ENCODE measurements around the gene ALDH1B1.

Gene ALDH1B1

DNA sequence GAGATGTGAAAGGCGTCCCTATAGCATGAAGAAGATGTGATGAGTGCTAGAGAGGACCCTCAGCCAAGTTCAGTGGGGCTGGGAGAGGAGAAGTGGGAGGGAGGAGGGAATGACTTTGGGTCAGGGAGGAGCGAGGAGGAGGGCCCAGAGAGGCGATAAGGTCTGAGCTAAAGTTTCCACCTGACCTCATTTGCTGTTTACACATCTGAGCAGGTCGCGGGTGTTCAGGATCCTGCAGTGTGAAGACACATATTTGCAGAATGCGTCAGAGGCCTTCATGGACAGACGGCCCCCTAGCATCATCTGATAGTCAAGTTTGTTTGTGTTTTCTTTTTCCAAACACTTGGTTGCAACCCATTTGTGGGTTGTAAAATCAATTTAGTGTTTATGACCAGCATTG is 50.7 kb downstream of the ALDH1B1 start:
- TF ChIP-seq POLR2A (IDR thresholded peaks at IDR 0.05; ENCODE audit: low read depth, low read length) = no peak
- TF ChIP-seq TAF1 (IDR thresholded peaks at IDR 0.05; ENCODE audit: low read depth, low read length) = no peak
- TF ChIP-seq PAX5 (IDR thresholded peaks at IDR 0.05; ENCODE audit: insufficient read depth, low read length, severe bottlenecking) = no peak
- TF ChIP-seq SPI1 (IDR thresholded peaks at IDR 0.05; ENCODE audit: low read depth, low read length) = no peak
- no peak for TF ChIP-seq POU2F2 (IDR thresholded peaks at IDR 0.05; ENCODE audit: low read depth, low read length)
- no peak for TF ChIP-seq POLR2AphosphoS5 (IDR thresholded peaks at IDR 0.05; ENCODE audit: low read depth, low read length)
- no peak for FAIRE-seq
- DNase-seq (ENCODE audit: insufficient read length, low spot score) = no peak

GRCh38 chr9:38443597-38443996 is 51.1 kb downstream of the ALDH1B1 start:
- DNase-seq (ENCODE audit: insufficient read length, low spot score) (no peak), FAIRE-seq (no peak)
- no peak for TF ChIP-seq POLR2A (IDR thresholded peaks at IDR 0.05; ENCODE audit: low read depth, low read length)
- no peak for TF ChIP-seq PAX5 (IDR thresholded peaks at IDR 0.05; ENCODE audit: insufficient read depth, low read length, severe bottlenecking)
- TF ChIP-seq POLR2AphosphoS5 (IDR thresholded peaks at IDR 0.05; ENCODE audit: low read depth, low read length) = no peak
- TF ChIP-seq SPI1 (IDR thresholded peaks at IDR 0.05; ENCODE audit: low read depth, low read length) = no peak
- no peak for TF ChIP-seq POU2F2 (IDR thresholded peaks at IDR 0.05; ENCODE audit: low read depth, low read length)

DNA sequence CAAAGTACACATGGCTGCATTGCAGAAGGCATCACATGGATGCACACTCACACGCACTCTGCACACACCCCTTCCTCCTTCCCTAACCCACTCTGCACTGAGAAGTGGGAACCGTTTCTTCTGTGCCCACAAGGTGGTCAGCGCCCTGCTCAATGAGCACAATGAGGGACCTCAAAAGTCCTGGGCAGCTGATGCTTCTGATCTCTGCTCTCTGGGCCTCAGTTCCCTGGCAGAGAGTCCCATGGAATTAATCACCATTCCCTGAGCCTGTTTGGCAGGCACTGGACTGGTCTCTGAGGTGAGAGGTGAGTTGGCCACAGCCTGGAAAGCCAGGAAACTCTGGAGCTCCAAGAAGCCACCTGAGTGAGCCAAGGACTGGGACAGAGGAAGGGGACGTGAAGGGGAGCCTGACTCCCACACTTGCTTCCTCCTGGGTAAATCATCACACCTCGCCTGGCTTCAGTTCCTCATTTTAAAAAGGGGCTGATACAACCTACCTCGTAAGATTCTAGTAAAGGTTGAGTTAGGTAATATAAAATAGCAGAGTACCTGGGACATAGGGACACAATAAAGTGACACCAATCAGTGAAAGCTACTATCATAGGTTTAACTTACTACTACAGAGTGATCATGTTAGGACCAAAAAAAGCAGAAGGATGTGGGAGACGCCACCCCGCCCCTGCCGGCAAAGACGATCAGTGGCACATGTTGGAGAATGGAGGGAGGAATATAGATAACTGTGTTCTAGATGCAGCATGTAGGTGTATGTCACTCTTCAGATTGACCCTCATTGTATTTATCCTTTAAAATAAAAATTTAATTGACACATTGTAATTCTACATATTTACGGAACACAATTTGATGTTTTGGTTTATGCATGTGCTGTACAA is 52.9 kb downstream of the ALDH1B1 start:
- TF ChIP-seq POU2F2 (IDR thresholded peaks at IDR 0.05; ENCODE audit: low read depth, low read length) = no peak
- TF ChIP-seq POLR2AphosphoS5 (IDR thresholded peaks at IDR 0.05; ENCODE audit: low read depth, low read length) = no peak
- peak; percentile 93 for TF ChIP-seq SPI1 (IDR thresholded peaks at IDR 0.05; ENCODE audit: low read depth, low read length)
- DNase-seq (ENCODE audit: insufficient read length, low spot score) = no peak
- FAIRE-seq = no peak

DNA sequence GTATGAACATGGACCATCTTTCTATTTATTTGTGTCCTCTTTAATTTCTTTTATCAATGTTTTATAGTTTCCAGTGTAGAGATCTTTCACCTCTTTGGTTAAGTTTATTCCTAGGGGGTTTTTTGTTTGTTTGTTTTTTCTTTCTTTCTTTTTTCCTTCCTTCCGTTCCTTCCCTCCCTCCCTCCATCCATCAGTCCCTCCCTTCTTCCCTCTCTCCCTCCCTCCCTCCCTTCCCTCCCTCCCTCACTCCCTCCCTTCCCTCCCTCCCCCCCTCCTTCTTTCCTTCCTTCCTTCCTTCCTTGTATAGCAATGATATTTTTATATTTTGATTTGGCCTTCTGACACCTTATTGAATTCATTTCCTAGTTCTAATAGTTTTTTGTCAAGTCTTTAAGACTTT is 55.2 kb downstream of the ALDH1B1 start:
- no peak for FAIRE-seq
- no peak for TF ChIP-seq TAF1 (IDR thresholded peaks at IDR 0.05; ENCODE audit: low read depth, low read length)
- TF ChIP-seq PAX5 (IDR thresholded peaks at IDR 0.05; ENCODE audit: insufficient read depth, low read length, severe bottlenecking) = no peak
- no peak for TF ChIP-seq SPI1 (IDR thresholded peaks at IDR 0.05; ENCODE audit: low read depth, low read length)
- no peak for TF ChIP-seq POLR2A (IDR thresholded peaks at IDR 0.05; ENCODE audit: low read depth, low read length)
- TF ChIP-seq POLR2AphosphoS5 (IDR thresholded peaks at IDR 0.05; ENCODE audit: low read depth, low read length) = no peak
- TF ChIP-seq POU2F2 (IDR thresholded peaks at IDR 0.05; ENCODE audit: low read depth, low read length) = no peak
- no peak for DNase-seq (ENCODE audit: insufficient read length, low spot score)

All from GM12891 (cell line).